ENCODE data around the gene RLF. TPM values are rescaled to one million over a fixed set of nuclear protein-coding genes. Genes with fewer than 3 reads are reported as not detected.

RLF gene
- total and polyA plus RNA-seq, 10 of the 15 experiments (the other 5 are each of a cell fraction or from before 2014, with no cell fraction given) = 2.0 to 19.8 (median 8.7) TPM

- TF ChIP-seq, protein P1, sequence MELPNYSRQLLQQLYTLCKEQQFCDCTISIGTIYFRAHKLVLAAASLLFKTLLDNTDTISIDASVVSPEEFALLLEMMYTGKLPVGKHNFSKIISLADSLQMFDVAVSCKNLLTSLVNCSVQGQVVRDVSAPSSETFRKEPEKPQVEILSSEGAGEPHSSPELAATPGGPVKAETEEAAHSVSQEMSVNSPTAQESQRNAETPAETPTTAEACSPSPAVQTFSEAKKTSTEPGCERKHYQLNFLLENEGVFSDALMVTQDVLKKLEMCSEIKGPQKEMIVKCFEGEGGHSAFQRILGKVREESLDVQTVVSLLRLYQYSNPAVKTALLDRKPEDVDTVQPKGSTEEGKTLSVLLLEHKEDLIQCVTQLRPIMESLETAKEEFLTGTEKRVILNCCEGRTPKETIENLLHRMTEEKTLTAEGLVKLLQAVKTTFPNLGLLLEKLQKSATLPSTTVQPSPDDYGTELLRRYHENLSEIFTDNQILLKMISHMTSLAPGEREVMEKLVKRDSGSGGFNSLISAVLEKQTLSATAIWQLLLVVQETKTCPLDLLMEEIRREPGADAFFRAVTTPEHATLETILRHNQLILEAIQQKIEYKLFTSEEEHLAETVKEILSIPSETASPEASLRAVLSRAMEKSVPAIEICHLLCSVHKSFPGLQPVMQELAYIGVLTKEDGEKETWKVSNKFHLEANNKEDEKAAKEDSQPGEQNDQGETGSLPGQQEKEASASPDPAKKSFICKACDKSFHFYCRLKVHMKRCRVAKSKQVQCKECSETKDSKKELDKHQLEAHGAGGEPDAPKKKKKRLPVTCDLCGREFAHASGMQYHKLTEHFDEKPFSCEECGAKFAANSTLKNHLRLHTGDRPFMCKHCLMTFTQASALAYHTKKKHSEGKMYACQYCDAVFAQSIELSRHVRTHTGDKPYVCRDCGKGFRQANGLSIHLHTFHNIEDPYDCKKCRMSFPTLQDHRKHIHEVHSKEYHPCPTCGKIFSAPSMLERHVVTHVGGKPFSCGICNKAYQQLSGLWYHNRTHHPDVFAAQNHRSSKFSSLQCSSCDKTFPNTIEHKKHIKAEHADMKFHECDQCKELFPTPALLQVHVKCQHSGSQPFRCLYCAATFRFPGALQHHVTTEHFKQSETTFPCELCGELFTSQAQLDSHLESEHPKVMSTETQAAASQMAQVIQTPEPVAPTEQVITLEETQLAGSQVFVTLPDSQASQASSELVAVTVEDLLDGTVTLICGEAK (IDR thresholded peaks at IDR 0.05; ENCODE audit: borderline replicate concordance) = no peak
- TF ChIP-seq SIX5 (IDR thresholded peaks at IDR 0.05; ENCODE audit: low read depth, low read length, severe bottlenecking) = no peak
- no peak for TF ChIP-seq CHD1 (IDR thresholded peaks at IDR 0.05; ENCODE audit: low read depth, low read length)
- no peak for TF ChIP-seq KLF5 (IDR thresholded peaks at IDR 0.05; ENCODE audit: partially characterized antibody)
- no peak for TF ChIP-seq TBL1XR1 (IDR thresholded peaks at IDR 0.05; ENCODE audit: low read depth, low read length)
- TF ChIP-seq GATAD2B (conservative IDR thresholded peaks at IDR 0.05; ENCODE audit: low read depth) = no peak
- TF ChIP-seq, protein P2, sequence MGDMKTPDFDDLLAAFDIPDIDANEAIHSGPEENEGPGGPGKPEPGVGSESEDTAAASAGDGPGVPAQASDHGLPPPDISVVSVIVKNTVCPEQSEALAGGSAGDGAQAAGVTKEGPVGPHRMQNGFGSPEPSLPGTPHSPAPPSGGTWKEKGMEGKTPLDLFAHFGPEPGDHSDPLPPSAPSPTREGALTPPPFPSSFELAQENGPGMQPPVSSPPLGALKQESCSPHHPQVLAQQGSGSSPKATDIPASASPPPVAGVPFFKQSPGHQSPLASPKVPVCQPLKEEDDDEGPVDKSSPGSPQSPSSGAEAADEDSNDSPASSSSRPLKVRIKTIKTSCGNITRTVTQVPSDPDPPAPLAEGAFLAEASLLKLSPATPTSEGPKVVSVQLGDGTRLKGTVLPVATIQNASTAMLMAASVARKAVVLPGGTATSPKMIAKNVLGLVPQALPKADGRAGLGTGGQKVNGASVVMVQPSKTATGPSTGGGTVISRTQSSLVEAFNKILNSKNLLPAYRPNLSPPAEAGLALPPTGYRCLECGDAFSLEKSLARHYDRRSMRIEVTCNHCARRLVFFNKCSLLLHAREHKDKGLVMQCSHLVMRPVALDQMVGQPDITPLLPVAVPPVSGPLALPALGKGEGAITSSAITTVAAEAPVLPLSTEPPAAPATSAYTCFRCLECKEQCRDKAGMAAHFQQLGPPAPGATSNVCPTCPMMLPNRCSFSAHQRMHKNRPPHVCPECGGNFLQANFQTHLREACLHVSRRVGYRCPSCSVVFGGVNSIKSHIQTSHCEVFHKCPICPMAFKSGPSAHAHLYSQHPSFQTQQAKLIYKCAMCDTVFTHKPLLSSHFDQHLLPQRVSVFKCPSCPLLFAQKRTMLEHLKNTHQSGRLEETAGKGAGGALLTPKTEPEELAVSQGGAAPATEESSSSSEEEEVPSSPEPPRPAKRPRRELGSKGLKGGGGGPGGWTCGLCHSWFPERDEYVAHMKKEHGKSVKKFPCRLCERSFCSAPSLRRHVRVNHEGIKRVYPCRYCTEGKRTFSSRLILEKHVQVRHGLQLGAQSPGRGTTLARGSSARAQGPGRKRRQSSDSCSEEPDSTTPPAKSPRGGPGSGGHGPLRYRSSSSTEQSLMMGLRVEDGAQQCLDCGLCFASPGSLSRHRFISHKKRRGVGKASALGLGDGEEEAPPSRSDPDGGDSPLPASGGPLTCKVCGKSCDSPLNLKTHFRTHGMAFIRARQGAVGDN (IDR thresholded peaks at IDR 0.05) = no peak
- no peak for TF ChIP-seq ZSCAN29 (IDR thresholded peaks at IDR 0.05)
- TF ChIP-seq ZNF207 (IDR thresholded peaks at IDR 0.05; ENCODE audit: borderline replicate concordance) = no peak
- TF ChIP-seq ZNF592 (IDR thresholded peaks at IDR 0.05) = no peak
- no peak for TF ChIP-seq ZNF274 (IDR thresholded peaks at IDR 0.05; ENCODE audit: insufficient read depth, insufficient read length)
- TF ChIP-seq POLR2AphosphoS5 (IDR thresholded peaks at IDR 0.05; ENCODE audit: low read length) = peak; percentile 51; the same call in 1 of the 2 replicates
- TF ChIP-seq POLR2A (IDR thresholded peaks at IDR 0.05; ENCODE audit: low read depth, low read length) = no peak
- no peak for TF ChIP-seq NR2C1 (IDR thresholded peaks at IDR 0.05)
- TF ChIP-seq PAX8 (IDR thresholded peaks at IDR 0.05) = no peak
- no peak for TF ChIP-seq KAT2A (conservative IDR thresholded peaks at IDR 0.05; ENCODE audit: control insufficient read depth, low read depth, low read length)
- TF ChIP-seq TARDBP (IDR thresholded peaks at IDR 0.05; ENCODE audit: borderline replicate concordance) = no peak
- no peak for TF ChIP-seq TCF12 (IDR thresholded peaks at IDR 0.05; ENCODE audit: low read depth, low read length)
Observed at GRCh38 chr1:40232444-40232843, 71.3 kb downstream of the RLF start (continued).

Data from GM12878 (cell line).